Measurements from ENCODE around the gene CMSS1.
A peak's percentile ranks its signal among the peaks of the same experiment; 100 is the strongest.

The CMSS1 gene

GRCh38 chr3:99875581-99875928 lies 57.9 kb downstream of the CMSS1 start:
- no peak for DNase-seq (ENCODE audit: low read depth in 3 of 3)

DNA sequence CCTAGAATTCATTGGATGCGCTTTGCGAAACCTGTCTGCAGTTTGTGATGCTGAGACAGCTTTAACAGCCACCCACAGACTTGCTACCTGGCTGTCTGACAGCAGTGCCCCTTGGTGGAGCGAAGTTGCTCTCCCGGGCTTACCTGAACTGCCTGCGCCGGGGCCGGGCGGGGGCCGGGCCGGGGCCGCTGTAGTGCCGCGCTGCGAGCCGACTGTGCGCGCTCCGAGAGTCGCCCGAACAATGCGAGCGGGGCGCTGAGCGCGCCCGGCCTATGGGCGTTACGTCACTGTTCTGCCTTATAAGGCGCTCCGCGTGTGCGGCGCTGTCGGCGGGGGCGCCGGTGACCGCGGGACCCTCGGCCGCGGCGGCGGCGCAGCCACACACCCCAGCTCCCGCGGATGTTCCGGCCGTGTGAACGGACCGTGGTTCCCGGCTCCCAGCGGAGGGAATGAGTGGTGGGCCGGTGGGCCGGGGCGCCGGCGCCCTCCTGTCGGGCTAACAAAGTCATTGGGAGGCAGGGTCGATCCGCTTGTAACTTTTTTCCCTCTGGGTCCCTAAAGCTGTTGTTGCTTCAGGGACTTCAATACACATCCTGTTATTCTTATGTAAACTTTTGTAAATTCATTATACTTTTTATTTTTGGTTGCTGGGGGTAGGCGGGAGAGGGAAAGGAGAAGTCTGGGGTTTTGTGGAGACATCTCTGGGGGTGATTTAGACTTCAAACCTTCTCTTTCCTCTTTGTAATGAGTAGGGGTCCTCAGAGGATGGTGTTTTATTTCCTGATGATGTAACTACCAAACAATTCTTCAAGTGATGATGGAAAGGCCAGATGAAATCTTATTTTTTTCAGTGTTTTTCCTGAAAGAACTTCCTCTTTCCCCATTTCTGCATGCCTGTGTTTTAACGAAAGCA lies 58.5 kb downstream of the CMSS1 start:
- peak; percentile 42 to 60 (median 49) for DNase-seq (ENCODE audit: low read depth in 3 of 3)

- DNase-seq (ENCODE audit: low read depth in 3 of 3): no peak
Observed at GRCh38 chr3:99877031-99877579, 59.4 kb downstream of the CMSS1 start.

GRCh38 chr3:99878005-99878404 lies 60.3 kb downstream of the CMSS1 start:
- DNase-seq (ENCODE audit: low read depth in 3 of 3): no peak

GRCh38 chr3:99879275-99879674 lies 61.6 kb downstream of the CMSS1 start:
- no peak for DNase-seq (ENCODE audit: low read depth in 3 of 3)

DNA sequence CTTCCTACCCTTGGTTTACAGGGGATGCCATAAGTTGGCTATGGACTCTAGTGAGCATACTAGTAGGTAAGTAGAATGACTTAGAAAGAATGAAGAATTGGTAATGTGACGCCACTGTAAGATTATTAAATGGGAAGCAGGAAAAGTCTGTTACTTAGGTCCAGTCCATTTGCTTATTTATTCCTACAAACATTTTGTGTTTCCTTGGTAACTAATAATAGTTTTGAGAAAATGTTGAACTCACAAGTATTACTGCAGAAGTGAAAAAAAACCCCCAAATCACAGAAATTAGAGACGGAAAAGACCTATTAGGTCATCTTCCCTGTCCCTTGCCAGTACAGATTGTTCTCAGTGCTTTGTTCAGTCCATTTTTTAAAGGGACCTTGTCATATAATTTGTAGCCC lies 63.5 kb downstream of the CMSS1 start:
- no peak for DNase-seq (ENCODE audit: low read depth in 3 of 3)

DNA sequence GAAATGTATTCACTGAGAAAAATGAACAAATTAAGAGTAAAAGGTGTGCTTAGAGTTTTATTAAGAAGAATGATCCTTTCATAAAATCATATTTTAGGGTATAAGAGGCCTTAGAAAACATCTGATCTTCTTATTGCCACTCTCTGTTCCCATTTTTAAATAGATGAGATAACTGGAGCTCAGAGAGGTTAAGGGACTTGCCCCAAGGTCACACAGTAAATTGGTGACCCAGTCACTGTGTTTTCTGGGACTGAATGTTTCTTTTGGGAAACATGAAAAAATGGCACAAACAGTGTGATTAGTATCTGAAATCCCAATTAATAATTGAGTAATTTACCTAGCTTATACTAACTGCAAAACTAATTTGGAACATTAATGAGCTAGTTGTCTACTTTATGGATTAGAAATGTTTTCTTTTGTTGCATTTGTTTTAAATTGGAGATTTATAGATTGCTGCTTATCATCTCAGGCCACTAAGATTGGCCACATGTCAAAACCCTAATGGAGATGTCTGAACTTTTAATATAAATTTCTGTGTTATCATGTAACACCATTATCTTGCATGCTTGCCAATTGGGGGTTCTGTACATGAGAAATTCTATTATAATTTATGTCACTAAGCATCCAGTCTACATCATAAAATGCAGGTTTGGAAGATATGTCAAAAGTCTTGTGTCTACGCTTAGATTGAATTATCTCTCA lies 64.9 kb downstream of the CMSS1 start:
- DNase-seq (ENCODE audit: low read depth in 3 of 3): no peak

DNA sequence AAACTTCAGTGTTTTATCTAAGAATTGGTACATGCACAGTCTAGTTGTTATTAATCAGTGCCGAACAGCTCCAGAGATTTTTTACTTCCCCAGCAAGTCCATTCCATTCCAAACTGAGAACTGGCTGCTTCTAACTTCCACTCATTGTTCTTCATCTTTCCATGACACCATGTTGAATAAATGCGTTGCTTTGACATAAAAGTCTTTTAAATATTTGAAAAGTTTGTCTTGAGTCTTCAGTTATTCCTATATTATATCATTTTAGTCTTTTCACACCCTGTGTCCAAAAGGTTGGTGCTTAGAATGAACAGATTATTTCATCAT lies 65.4 kb downstream of the CMSS1 start:
- DNase-seq (ENCODE audit: low read depth in 3 of 3): no peak

GRCh38 chr3:99883693-99884092 lies 66.0 kb downstream of the CMSS1 start:
- no peak for DNase-seq (ENCODE audit: low read depth in 3 of 3)

DNA sequence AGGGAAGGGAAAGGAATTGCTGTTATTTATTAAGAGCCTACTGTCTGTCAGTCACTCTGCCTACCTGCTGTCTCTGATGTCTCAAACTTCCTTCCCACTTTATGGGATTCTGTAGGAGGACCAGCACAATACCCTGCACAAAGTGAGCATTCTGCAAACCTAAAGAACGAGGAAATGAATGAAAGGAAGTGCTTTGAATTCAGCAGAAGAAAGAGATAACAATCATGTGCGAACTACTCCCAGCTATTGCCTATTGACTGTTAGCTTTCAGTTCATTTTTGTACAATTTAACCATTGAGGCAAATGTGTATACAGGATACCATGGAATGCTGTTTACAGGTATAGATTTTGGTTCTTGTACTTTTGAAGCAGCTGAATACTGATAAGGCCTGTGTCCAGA lies 66.8 kb downstream of the CMSS1 start:
- DNase-seq (ENCODE audit: low read depth in 3 of 3): no peak

GRCh38 chr3:99885085-99885484 lies 67.4 kb downstream of the CMSS1 start:
- DNase-seq (ENCODE audit: low read depth in 3 of 3): no peak

- no peak for DNase-seq (ENCODE audit: low read depth in 3 of 3)
Observed at GRCh38 chr3:99885851-99886250, 68.2 kb downstream of the CMSS1 start.

- no peak for DNase-seq (ENCODE audit: low read depth in 3 of 3)
Observed at GRCh38 chr3:99891610-99892285, 74.1 kb downstream of the CMSS1 start.

DNA sequence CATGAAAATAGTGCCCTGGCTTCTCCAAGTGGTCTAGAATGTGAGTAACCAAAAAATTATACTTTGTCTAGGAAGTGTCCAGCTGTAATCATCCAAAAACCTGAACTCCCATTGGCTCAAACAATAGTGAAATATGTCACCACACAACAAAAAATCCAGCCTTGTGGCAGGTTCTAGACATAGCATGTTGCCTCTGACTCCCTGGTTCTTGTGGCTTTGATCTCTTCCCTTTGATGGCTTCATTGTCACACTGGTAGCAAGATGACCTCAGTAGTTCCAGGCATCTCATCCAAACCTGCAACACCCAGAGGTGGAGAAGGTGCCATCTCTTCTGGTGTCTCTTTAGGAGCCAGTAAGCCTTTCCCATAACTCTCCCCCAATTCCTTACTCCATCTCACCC lies 74.7 kb downstream of the CMSS1 start:
- no peak for DNase-seq (ENCODE audit: low read depth in 3 of 3)

DNA sequence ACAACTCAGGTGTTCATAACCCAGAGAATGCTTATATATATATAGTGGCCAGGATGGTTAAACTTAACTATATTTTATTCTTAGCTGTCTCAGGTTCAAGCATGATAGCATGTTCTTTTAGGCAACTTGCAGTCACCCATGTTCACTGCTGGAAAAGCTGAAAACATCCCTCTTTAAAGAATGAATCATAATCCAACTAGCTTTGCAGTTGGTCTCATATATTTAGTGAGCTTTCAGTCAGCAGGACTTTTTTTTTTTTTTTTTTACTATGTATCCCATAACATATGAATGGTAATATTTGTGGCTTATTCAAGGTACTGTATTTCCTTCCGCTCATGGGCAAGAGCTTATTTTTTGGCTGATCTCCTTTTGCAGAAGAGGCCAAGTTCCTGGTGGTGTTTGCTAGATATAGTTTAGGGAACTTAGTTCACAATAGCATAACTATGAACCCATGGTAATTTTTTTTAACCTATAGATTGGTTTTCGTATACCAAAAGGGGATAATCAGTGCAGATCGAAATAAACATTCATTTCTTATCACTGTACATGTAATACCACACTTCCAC lies 77.6 kb downstream of the CMSS1 start:
- no peak for DNase-seq (ENCODE audit: low read depth in 3 of 3)

GRCh38 chr3:99895703-99896441 lies 78.2 kb downstream of the CMSS1 start:
- DNase-seq (ENCODE audit: low read depth in 3 of 3): no peak

- no peak for DNase-seq (ENCODE audit: low read depth in 3 of 3)
Observed at GRCh38 chr3:99896482-99896881, 78.8 kb downstream of the CMSS1 start.

DNA sequence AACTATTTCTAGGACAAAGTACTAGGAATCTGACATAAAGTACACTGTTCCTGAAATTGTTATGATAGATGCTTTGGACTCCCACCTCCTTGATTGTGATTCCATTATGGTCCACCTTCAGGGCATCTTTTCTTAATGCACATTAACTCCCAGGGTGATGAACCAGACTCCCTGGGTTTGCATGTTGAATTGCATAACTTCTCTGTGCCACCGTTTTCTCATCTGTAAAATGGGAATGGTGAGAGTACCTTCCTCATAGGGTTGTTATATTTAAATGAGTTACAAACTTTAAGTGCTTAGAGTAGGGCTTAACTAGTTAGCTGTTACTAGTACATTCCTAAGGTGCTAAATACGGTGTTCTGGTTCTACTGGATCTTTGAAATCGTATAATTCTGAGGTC lies 81.9 kb downstream of the CMSS1 start:
- no peak for DNase-seq (ENCODE audit: low read depth in 3 of 3)

DNA sequence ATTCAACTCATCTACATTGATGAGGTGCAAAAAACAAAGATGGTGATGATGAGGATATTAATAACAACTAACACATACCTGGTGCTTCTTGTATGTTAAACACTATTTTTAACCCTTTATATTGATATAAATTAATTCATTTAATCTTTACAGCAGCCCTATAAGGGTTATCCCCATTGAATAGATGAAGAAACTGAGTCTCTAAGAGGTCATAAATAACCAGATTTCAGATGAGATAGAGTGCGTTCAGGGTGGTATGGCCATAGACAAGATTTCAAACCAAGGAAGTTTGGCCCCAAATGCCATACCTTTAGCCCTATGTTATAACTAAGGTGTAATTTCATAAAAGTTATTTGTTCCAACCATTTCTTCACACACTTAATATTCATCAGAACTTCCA lies 82.6 kb downstream of the CMSS1 start:
- no peak for DNase-seq (ENCODE audit: low read depth in 3 of 3)

- no peak for DNase-seq (ENCODE audit: low read depth in 3 of 3)
Observed at GRCh38 chr3:99901200-99901926, 83.7 kb downstream of the CMSS1 start.

- no peak for DNase-seq (ENCODE audit: low read depth in 3 of 3)
Observed at GRCh38 chr3:99902091-99902490, 84.4 kb downstream of the CMSS1 start.

Measured in stimulated activated CD4-positive, alpha-beta T cell treated with anti-CD3 and anti-CD28 coated beads, TNF-alpha, amount 100 ng/mL, for 4 hours (primary cell).